Measurements from ENCODE around the gene SOX12. TPM values are rescaled to one million over a fixed set of nuclear protein-coding genes. Genes with fewer than 3 reads are reported as not detected.

Gene SOX12
- 3.1 and 4.1 TPM in 2 replicates for total RNA-seq

GRCh38 chr20:325045-325888 is at the start of gene SOX12:
Gene SOX12 (plus strand): TSS chr20:325552. CDS start chr20:325925, 373 bp downstream.

GRCh38 chr20:290084-290831 is 35.1 kb upstream of the SOX12 start, which contains the start of gene C20orf96:
Gene C20orf96 (minus strand): TSS chr20:290750. CDS start chr20:290610, 140 bp downstream.

GRCh38 chr20:297098-297924 is 28.0 kb upstream of the SOX12 start, which contains the start of gene ZCCHC3:
Gene ZCCHC3 (plus strand): TSS chr20:297570. CDS start chr20:297587, 17 bp downstream.

GRCh38 chr20:346640-347316 is 21.4 kb downstream of the SOX12 start, which contains the start of gene NRSN2:
Gene NRSN2 (plus strand): TSS chr20:347111. CDS start chr20:349644, 2,533 bp downstream.

Other genes with a start within 250 kb of the SOX12 start
- not detected in 2 replicates for gene DEFB125, start 237.9 kb upstream of the SOX12 start, total RNA-seq
- not detected in 2 replicates for gene DEFB126, start 183.0 kb upstream of the SOX12 start, total RNA-seq
- gene DEFB127, start 168.1 kb upstream of the SOX12 start, total RNA-seq, result not detected in 2 replicates
- not detected in 2 replicates for gene DEFB128, start 135.8 kb upstream of the SOX12 start, total RNA-seq
- gene DEFB129, start 98.3 kb upstream of the SOX12 start, total RNA-seq, result not detected in 2 replicates
- not detected in 2 replicates for gene DEFB132, start 67.8 kb upstream of the SOX12 start, total RNA-seq
- 3.2 and 3.6 TPM in 2 replicates for gene C20orf96, start 34.8 kb upstream of the SOX12 start, total RNA-seq
- gene ZCCHC3, start 28.0 kb upstream of the SOX12 start, total RNA-seq, result 12.1 TPM in 2 replicates
- 25.2 and 26.2 TPM in 2 replicates for gene NRSN2, start 21.6 kb downstream of the SOX12 start, total RNA-seq
- gene TRIB3, start 55.2 kb downstream of the SOX12 start, total RNA-seq, result 16.1 and 64.2 TPM in 2 replicates
- 52.3 and 55.4 TPM in 2 replicates for gene RBCK1, start 82.7 kb downstream of the SOX12 start, total RNA-seq
- gene TBC1D20, start 137.0 kb downstream of the SOX12 start, total RNA-seq, result 21.6 and 33.9 TPM in 2 replicates
- 74.7 and 78.2 TPM in 2 replicates for gene CSNK2A1, start 218.2 kb downstream of the SOX12 start, total RNA-seq

Measured in bronchial smooth muscle cell (primary cell).